Endodermal cell (in vitro differentiated cells): Measurements from ENCODE around the gene LAPTM5. TPM values are rescaled to one million over a fixed set of nuclear protein-coding genes. Genes with fewer than 3 reads are reported as not detected.

Experiments used
- DNase-seq: peaks from one replicate; pipeline ENCODE4 v3.0.0-alpha.2; 2017
- H3K27ac ChIP-seq: 2 replicates; pipeline ENCODE4 v1.5.1; 2013; ENCODE audit warnings: mild to moderate bottlenecking, low read depth, low read length, moderate library complexity
- H3K27me3 ChIP-seq: 2 replicates; pipeline ENCODE4 v1.6.1; 2013; ENCODE audit warnings: mild to moderate bottlenecking, low read length, moderate library complexity; ENCODE audit not compliant: insufficient read depth, control insufficient read depth, poor library complexity, severe bottlenecking
- H3K36me3 ChIP-seq: 2 replicates; pipeline ENCODE4 v1.7.0; 2013; ENCODE audit warnings: mild to moderate bottlenecking, low read length, moderate library complexity; ENCODE audit not compliant: control insufficient read depth, insufficient read depth
- H3K4me1 ChIP-seq: one replicate; pipeline ENCODE4 v1.7.0; 2013; ENCODE audit warnings: low read length; ENCODE audit not compliant: control insufficient read depth, insufficient read depth
- H3K4me3 ChIP-seq: 2 replicates; pipeline ENCODE4 v1.5.1; 2013; ENCODE audit warnings: mild to moderate bottlenecking, low read length, moderate library complexity
- H3K9ac ChIP-seq: 2 replicates; pipeline ENCODE4 v1.6.1; 2013; ENCODE audit warnings: mild to moderate bottlenecking, low read length, moderate library complexity; ENCODE audit not compliant: poor library complexity, severe bottlenecking; ENCODE audit errors: extremely low read depth
- H3K9me3 ChIP-seq: 2 replicates; pipeline ENCODE4 v1.6.1; 2013; ENCODE audit warnings: mild to moderate bottlenecking, low read length, moderate library complexity; ENCODE audit not compliant: control insufficient read depth
- H3K27ac Mint-ChIP-seq: 2 replicates; pipeline ENCODE4 v1.8.0; 2020; ENCODE audit warnings: mixed read lengths
- H3K27me3 Mint-ChIP-seq: 2 replicates; pipeline ENCODE4 v1.8.0; 2021; ENCODE audit warnings: mild to moderate bottlenecking, mixed read lengths; ENCODE audit not compliant: insufficient read depth
- H3K36me3 Mint-ChIP-seq: 2 replicates; pipeline ENCODE4 v1.8.0; 2020; ENCODE audit warnings: low read depth, mixed read lengths
- H3K4me1 Mint-ChIP-seq: 2 replicates; pipeline ENCODE4 v1.8.0; 2020; ENCODE audit warnings: mixed read lengths
- H3K4me3 Mint-ChIP-seq: 2 replicates; pipeline ENCODE4 v1.8.0; 2020; ENCODE audit warnings: mild to moderate bottlenecking, moderate library complexity, mixed read lengths
- H3K9me3 Mint-ChIP-seq: 2 replicates; pipeline ENCODE4 v1.8.0; 2020; ENCODE audit warnings: mild to moderate bottlenecking, mixed read lengths
- WGBS, 2 experiments: methylation state at CpG; one replicate each; pipeline versions ENCODE4 v1.1.5 to v1.1.7; 2013; ENCODE audit warnings: missing lambda C conversion rate in 2 of 2, mixed read lengths in 1 of 2; ENCODE audit not compliant: insufficient coverage in 1 of 2, insufficient read length in 1 of 2; 5-methylcytosine and 5-hydroxymethylcytosine counted together
- total RNA-seq, 2 donors: library from RNA; stranded (reverse); fragmentation: NEBNext Ultra II Directional in 1 of 2; extraction: Animal tissue kit (Norgen Biotek cat#: 25700) in 1 of 2; gene quantifications; 2 replicates in 1 of 2; 3 replicates in 1 of 2; pipeline ENCODE4 v1.2.1, GENCODE V29; 2021
- TF ChIP-seq, protein P1 (sequence below): fragments of 200-600 bp; sonication (generic); conservative IDR thresholded peaks from 2 replicates; pipeline ENCODE4 v1.5.0; 2021; ENCODE audit warnings: antibody characterized with exemption, mild to moderate bottlenecking

Gene LAPTM5
- total RNA-seq, 2 donors from 2014 or later = not detected

DNA sequence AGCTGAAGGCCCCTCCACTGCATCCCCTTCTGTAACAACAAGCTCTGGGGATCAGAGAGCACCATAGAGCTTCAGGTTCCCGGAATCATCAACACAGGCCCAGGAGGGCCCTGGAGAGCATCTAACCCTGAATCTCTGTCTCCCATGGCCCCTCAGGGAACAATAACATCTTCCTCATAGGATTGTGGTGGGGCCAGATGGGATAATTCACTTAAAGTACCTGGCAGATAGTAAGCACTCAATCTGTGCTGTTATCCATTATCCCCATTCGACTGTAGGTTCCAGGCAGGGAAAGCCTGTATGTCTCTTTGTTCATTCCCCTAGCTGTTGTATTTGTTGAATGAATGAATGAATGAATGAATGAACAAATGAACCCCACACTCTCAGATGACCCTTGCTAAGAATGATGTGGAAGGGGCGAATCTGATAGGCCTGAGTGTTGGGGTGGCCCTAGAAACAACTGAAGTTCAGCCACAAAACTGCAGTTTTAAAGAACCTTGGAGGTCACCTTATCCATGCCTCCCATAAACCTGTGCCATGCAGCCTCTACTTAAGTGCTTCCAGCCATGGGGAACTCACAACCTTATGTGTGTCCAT lies 14.5 kb downstream of the LAPTM5 start:
- Histone ChIP-seq H3K36me3 (no peaks in the 10 kb centered on the region), H3K4me1 (no peaks in the 10 kb centered on the region), H3K9me3 (no peaks in the 10 kb centered on the region), H3K9ac (no peak overlapping the region), H3K27ac (no peak overlapping the region), H3K4me3 (no peak overlapping the region), H3K27me3 (no peaks in the 10 kb centered on the region)
- Mint-ChIP-seq H3K36me3 (no peaks in the 10 kb centered on the region), H3K4me3 (no peak overlapping the region), H3K4me1 (peaks cover 15% of the 10 kb centered on the region), H3K27ac (no peak overlapping the region), H3K27me3 (peaks cover 3% of the 10 kb centered on the region), H3K9me3 (no peaks in the 10 kb centered on the region)
- no peak for DNase-seq
- TF ChIP-seq, protein P1, sequence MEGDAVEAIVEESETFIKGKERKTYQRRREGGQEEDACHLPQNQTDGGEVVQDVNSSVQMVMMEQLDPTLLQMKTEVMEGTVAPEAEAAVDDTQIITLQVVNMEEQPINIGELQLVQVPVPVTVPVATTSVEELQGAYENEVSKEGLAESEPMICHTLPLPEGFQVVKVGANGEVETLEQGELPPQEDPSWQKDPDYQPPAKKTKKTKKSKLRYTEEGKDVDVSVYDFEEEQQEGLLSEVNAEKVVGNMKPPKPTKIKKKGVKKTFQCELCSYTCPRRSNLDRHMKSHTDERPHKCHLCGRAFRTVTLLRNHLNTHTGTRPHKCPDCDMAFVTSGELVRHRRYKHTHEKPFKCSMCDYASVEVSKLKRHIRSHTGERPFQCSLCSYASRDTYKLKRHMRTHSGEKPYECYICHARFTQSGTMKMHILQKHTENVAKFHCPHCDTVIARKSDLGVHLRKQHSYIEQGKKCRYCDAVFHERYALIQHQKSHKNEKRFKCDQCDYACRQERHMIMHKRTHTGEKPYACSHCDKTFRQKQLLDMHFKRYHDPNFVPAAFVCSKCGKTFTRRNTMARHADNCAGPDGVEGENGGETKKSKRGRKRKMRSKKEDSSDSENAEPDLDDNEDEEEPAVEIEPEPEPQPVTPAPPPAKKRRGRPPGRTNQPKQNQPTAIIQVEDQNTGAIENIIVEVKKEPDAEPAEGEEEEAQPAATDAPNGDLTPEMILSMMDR = no peak
- 87 to 100% methylated on average over 1 to 3 of the region's 3 CpGs for WGBS, 2 experiments

DNA sequence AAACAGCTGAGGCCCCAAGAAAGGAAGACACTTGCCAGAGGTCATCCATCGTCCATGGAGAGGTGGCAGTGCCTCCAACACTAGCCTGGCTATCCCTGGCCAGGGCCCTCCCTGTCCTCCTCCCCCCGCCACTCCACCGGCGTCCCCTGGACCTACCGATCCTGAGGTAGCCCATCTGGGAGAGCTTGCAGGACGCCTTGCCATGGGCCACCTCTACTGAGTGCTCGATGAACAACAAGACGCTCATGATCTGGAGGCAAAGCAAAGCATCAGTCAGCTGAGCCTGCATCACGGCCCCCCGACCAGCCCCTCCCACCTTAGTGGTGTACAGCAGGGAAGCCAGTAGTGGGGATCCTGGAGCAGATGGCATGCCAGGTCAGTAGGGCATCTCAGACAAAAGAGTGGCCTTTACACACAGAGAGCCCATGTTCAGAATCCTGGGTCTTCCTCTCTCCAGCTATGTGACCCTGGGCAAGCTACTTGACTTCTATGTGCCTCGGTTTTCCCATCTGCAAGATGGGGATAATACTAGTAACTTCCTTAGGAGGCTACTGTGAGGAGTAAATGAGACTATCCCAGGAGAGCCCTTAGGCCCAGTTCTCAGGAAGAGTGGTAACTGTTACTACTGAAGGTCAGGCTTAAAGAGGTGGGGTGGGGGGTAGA lies 15.1 kb downstream of the LAPTM5 start:
- H3K9me3 ChIP-seq = no peaks in the 10 kb centered on the region
- H3K27me3 Mint-ChIP-seq = peaks cover 3% of the 10 kb centered on the region
- no peaks in the 10 kb centered on the region for H3K4me1 ChIP-seq
- no peak for DNase-seq
- H3K36me3 Mint-ChIP-seq = no peaks in the 10 kb centered on the region
- peaks cover 14% of the 10 kb centered on the region for H3K4me1 Mint-ChIP-seq
- no peak overlapping the region for H3K4me3 Mint-ChIP-seq
- TF ChIP-seq, protein P1 = no peak
- no peak overlapping the region for H3K9ac ChIP-seq
- 92 to 93% methylated on average over 6 to 11 of the region's 11 CpGs for WGBS, 2 experiments
- H3K27ac Mint-ChIP-seq = no peak overlapping the region
- H3K9me3 Mint-ChIP-seq = no peaks in the 10 kb centered on the region
- no peaks in the 10 kb centered on the region for H3K36me3 ChIP-seq
- no peak overlapping the region for H3K27ac ChIP-seq
- no peak overlapping the region for H3K4me3 ChIP-seq
- H3K27me3 ChIP-seq = no peaks in the 10 kb centered on the region

GRCh38 chr1:30741239-30741894 lies 16.2 kb downstream of the LAPTM5 start:
- no peaks in the 10 kb centered on the region for H3K4me1 ChIP-seq
- no peak overlapping the region for H3K9ac ChIP-seq
- Mint-ChIP-seq H3K27me3 (peaks cover 3% of the 10 kb centered on the region), H3K4me3 (no peak overlapping the region), H3K27ac (peak overlapping the region; percentile 20), H3K4me1 (peaks cover 14% of the 10 kb centered on the region), H3K9me3 (no peaks in the 10 kb centered on the region), H3K36me3 (no peaks in the 10 kb centered on the region)
- H3K27me3 ChIP-seq = no peaks in the 10 kb centered on the region
- no peak overlapping the region for H3K27ac ChIP-seq
- TF ChIP-seq, protein P1 = no peak
- no peaks in the 10 kb centered on the region for H3K36me3 ChIP-seq
- no peaks in the 10 kb centered on the region for H3K9me3 ChIP-seq
- H3K4me3 ChIP-seq = no peak overlapping the region
- peak; percentile 85 for DNase-seq
- 69% methylated on average over 8 to 12 of the region's 12 CpGs for WGBS, 2 experiments
